ENCODE measurements around the gene BANK1. TPM values are rescaled to one million over a fixed set of nuclear protein-coding genes. Genes with fewer than 3 reads are reported as not detected.

The BANK1 gene
- total RNA-seq, 1 experiment from 2014 or later: 2.2 TPM

DNA sequence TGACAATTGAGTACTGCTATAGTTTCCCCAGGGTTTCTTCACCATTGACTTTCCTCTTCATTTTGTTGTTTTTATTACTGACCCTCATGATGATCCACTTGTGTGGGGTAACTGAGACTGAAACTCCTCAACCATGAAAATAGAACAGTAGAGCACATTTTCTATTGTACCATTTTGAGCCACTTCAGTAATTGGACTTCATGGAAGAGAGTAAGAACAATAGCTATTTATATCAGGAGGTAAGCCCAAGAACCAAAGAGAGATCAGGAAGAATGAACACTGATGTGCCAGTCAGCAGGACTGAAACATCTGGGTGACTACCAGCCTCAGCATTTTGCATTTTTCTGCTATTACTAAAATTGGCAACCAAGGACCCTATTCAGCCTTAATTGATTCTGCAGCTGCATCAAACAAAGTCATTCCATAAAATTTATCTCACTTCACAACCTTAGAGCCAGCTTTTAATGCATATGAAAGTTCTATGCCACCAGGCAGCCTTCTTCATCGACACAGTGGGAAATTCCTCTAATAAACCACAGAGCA is 151.4 kb downstream of the BANK1 start:
- no peak for DNase-seq
- H3K4me2 ChIP-seq: no peak overlapping the region
- H3K9me2 ChIP-seq (ENCODE audit: insufficient read depth): no peaks in the 10 kb centered on the region
- no peak overlapping the region for H3K4me3 ChIP-seq
- no peaks in the 10 kb centered on the region for H3K36me3 ChIP-seq (ENCODE audit: low read depth)
- ChIA-PET POLR2A (ENCODE audit: unreplicated experiment) (no interaction called here), CTCF (no interaction called here)
- intact Hi-C loops (cut with micrococcal nuclease; ENCODE audit: unreplicated experiment): no loop called here
- no peaks in the 10 kb centered on the region for H4K20me1 ChIP-seq (ENCODE audit: insufficient read depth)
- no peaks in the 10 kb centered on the region for H3K4me1 ChIP-seq (replicated peaks; ENCODE audit: insufficient read depth)
- no peaks in the 10 kb centered on the region for H3F3A ChIP-seq (ENCODE audit: insufficient read depth, low read depth)
- no peak overlapping the region for H3K27ac ChIP-seq
- no TSS peak for BruUV-seq (replicated peaks)
- H3K27me3 ChIP-seq (ENCODE audit: insufficient read depth, low read depth): no peaks in the 10 kb centered on the region
- no peaks in the 10 kb centered on the region for H3K9me3 ChIP-seq (ENCODE audit: insufficient read depth, low read depth)
- H2AFZ ChIP-seq: no peak overlapping the region
- H3K79me2 ChIP-seq (ENCODE audit: low read depth): no peaks in the 10 kb centered on the region
- TF ChIP-seq, protein P1, sequence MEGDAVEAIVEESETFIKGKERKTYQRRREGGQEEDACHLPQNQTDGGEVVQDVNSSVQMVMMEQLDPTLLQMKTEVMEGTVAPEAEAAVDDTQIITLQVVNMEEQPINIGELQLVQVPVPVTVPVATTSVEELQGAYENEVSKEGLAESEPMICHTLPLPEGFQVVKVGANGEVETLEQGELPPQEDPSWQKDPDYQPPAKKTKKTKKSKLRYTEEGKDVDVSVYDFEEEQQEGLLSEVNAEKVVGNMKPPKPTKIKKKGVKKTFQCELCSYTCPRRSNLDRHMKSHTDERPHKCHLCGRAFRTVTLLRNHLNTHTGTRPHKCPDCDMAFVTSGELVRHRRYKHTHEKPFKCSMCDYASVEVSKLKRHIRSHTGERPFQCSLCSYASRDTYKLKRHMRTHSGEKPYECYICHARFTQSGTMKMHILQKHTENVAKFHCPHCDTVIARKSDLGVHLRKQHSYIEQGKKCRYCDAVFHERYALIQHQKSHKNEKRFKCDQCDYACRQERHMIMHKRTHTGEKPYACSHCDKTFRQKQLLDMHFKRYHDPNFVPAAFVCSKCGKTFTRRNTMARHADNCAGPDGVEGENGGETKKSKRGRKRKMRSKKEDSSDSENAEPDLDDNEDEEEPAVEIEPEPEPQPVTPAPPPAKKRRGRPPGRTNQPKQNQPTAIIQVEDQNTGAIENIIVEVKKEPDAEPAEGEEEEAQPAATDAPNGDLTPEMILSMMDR (conservative IDR thresholded peaks at IDR 0.05): no peak

DNA sequence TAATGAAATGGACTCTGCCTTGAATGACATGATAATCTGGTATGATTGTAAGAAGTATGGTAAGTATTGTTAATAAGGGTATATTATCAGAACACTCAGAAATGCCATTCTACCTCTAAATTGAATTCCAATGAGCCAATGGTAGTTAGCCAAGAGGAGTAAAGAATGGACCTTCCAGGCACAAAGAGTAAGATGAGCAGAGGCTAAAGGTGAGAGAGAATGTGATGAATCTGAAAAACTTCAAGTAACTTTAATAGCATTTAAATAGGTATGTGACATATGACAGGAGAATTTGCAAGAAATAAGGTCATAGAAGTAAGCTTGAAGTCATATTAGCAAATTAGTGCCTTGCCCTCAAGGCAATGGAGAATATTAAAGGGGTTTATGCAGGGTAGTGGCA is 152.4 kb downstream of the BANK1 start:
- Histone ChIP-seq H3K9me3 (ENCODE audit: insufficient read depth, low read depth) (no peaks in the 10 kb centered on the region), H3K27me3 (ENCODE audit: insufficient read depth, low read depth) (no peaks in the 10 kb centered on the region), H4K20me1 (ENCODE audit: insufficient read depth) (no peaks in the 10 kb centered on the region), H3K79me2 (ENCODE audit: low read depth) (no peaks in the 10 kb centered on the region), H3K9me2 (ENCODE audit: insufficient read depth) (no peaks in the 10 kb centered on the region), H2AFZ (no peak overlapping the region), H3K27ac (no peak overlapping the region), H3K4me2 (no peak overlapping the region), H3K4me1 (replicated peaks; ENCODE audit: insufficient read depth) (no peaks in the 10 kb centered on the region), H3F3A (ENCODE audit: insufficient read depth, low read depth) (no peaks in the 10 kb centered on the region), H3K36me3 (ENCODE audit: low read depth) (no peaks in the 10 kb centered on the region), H3K4me3 (no peak overlapping the region)
- intact Hi-C loops (cut with micrococcal nuclease; ENCODE audit: unreplicated experiment): no loop called here
- no TSS peak for BruUV-seq (replicated peaks)
- DNase-seq: no peak
- ChIA-PET CTCF (no interaction called here), POLR2A (ENCODE audit: unreplicated experiment) (interaction anchor here (0.6 kb wide), 1 partner anchor 85 kb away, joined by 5 read pairs; no protein-coding TSS in a partner anchor)
- no peak for TF ChIP-seq EZH2 (IDR thresholded peaks at IDR 0.05; ENCODE audit: low read depth)
- TF ChIP-seq, protein P1 (conservative IDR thresholded peaks at IDR 0.05): no peak

DNA sequence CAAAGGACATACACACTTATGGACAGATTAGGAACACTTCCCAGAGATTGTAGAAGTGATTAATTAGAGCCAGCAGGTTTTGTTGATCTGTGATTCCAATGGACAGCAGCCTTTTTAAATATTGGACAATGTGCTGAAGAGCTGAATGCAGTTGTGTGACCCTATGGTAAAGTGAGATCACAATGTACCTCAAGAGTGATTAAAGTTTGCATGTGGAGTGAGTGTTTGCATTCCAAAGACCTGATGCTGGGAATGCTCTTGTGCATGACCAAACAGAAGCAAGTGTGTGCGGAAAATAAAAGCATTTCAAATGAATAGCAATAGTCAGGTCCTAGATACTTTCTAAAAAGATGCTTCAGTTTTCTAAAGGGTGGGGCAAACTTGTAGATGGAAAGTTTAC is 154.1 kb downstream of the BANK1 start:
- ChIA-PET CTCF (no interaction called here), POLR2A (ENCODE audit: unreplicated experiment) (no interaction called here)
- H2AFZ ChIP-seq: no peak overlapping the region
- H3K9me2 ChIP-seq (ENCODE audit: insufficient read depth): no peaks in the 10 kb centered on the region
- BruUV-seq (replicated peaks): no TSS peak
- no peak overlapping the region for H3K27ac ChIP-seq
- H3K4me1 ChIP-seq (replicated peaks; ENCODE audit: insufficient read depth): no peaks in the 10 kb centered on the region
- no peaks in the 10 kb centered on the region for H4K20me1 ChIP-seq (ENCODE audit: insufficient read depth)
- TF ChIP-seq, protein P1 (conservative IDR thresholded peaks at IDR 0.05): no peak
- TF ChIP-seq EZH2 (IDR thresholded peaks at IDR 0.05; ENCODE audit: low read depth): no peak
- H3K4me3 ChIP-seq: no peak overlapping the region
- intact Hi-C loops (cut with micrococcal nuclease; ENCODE audit: unreplicated experiment): no loop called here
- H3K36me3 ChIP-seq (ENCODE audit: low read depth): no peaks in the 10 kb centered on the region
- DNase-seq: no peak
- H3F3A ChIP-seq (ENCODE audit: insufficient read depth, low read depth): no peaks in the 10 kb centered on the region
- no peaks in the 10 kb centered on the region for H3K9me3 ChIP-seq (ENCODE audit: insufficient read depth, low read depth)
- H3K27me3 ChIP-seq (ENCODE audit: insufficient read depth, low read depth): no peaks in the 10 kb centered on the region
- no peaks in the 10 kb centered on the region for H3K79me2 ChIP-seq (ENCODE audit: low read depth)
- no peak overlapping the region for H3K4me2 ChIP-seq

All from PC-9 (cell line).